OCI-LY7 (cell line): ENCODE results near the gene ALDH1L1. TPM values are rescaled to one million over a fixed set of nuclear protein-coding genes. Genes with fewer than 3 reads are reported as not detected.

ENCODE experiments used
- BruUV-seq: library from RNA; stranded (reverse); fragments of 400-500 nt; replicated peaks from 2 replicates; lab custom pipeline; 2021; lab: Mats Ljungman, UMichigan
- CTCF ChIA-PET: fragments of 300-600 bp; sonication (Branson Sonifier 250); formaldehyde crosslinking; loops from one replicate; lab custom pipeline; 2022; ENCODE audit warnings: antibody characterized with exemption; ENCODE audit not compliant: unreplicated experiment; lab: Charles Lee
- POLR2A ChIA-PET: fragments of 300-600 bp; sonication (Branson Sonifier 250); formaldehyde crosslinking; loops from one replicate; lab custom pipeline; 2022; ENCODE audit warnings: antibody characterized with exemption; lab: Charles Lee
- DNase-seq: peaks from one replicate; pipeline ENCODE4 v3.0.0-alpha.2; 2015; ENCODE audit warnings: low spot score
- H2AFZ ChIP-seq: fragments of 200-600 bp; sonication (generic), shearing (Covaris generic); 2 replicates; pipeline ENCODE4 v1.6.1; 2014; ENCODE audit warnings: mild to moderate bottlenecking, antibody characterized with exemption, low read length, moderate library complexity
- H3K27ac ChIP-seq: fragments of 200-600 bp; sonication (generic); 2 replicates; pipeline ENCODE4 v1.5.1; 2014; ENCODE audit warnings: mixed run types, low read depth, mild to moderate bottlenecking, moderate library complexity, low read length, inconsistent platforms; ENCODE audit not compliant: poor library complexity, severe bottlenecking
- H3K36me3 ChIP-seq: fragments of 200-600 bp; sonication (generic); 2 replicates; pipeline ENCODE4 v1.6.1; 2014; ENCODE audit warnings: mild to moderate bottlenecking, antibody characterized with exemption, low read length, moderate library complexity, mixed read lengths; ENCODE audit not compliant: insufficient read depth
- H3K4me1 ChIP-seq: fragments of 200-600 bp; sonication (generic); 2 replicates; pipeline ENCODE4 v1.5.1; 2014; ENCODE audit warnings: mild to moderate bottlenecking, low read length; ENCODE audit not compliant: insufficient read depth, poor library complexity, severe bottlenecking
- H3K4me2 ChIP-seq: fragments of 200-600 bp; sonication (generic); 2 replicates; pipeline ENCODE4 v1.6.1; 2014; ENCODE audit warnings: mild to moderate bottlenecking, low read length
- H3K4me3 ChIP-seq: fragments of 200-600 bp; sonication (generic); 2 replicates; pipeline ENCODE4 v1.5.1; 2014; ENCODE audit warnings: mild to moderate bottlenecking, low read depth, low read length; ENCODE audit not compliant: poor library complexity, severe bottlenecking
- H3K79me2 ChIP-seq: fragments of 200-600 bp; sonication (generic); 2 replicates; pipeline ENCODE4 v1.6.1; 2016; ENCODE audit warnings: low read depth, mild to moderate bottlenecking, low read length, moderate library complexity, mixed read lengths; ENCODE audit not compliant: insufficient read depth
- H3K9me2 ChIP-seq: fragments of 200-600 bp; sonication (generic); 2 replicates; pipeline ENCODE4 v1.6.1; 2016; ENCODE audit warnings: mild to moderate bottlenecking, low read length, mixed read lengths; ENCODE audit not compliant: insufficient read depth
- H3K9me3 ChIP-seq: fragments of 200-600 bp; sonication (generic); 2 replicates; pipeline ENCODE4 v1.6.1; 2014; ENCODE audit warnings: mild to moderate bottlenecking, mixed run types, low read length, mixed read lengths
- H4K20me1 ChIP-seq: fragments of 200-600 bp; sonication (generic); 2 replicates; pipeline ENCODE4 v1.6.1; 2014; ENCODE audit warnings: mild to moderate bottlenecking, antibody characterized with exemption, low read length, moderate library complexity, mixed read lengths; ENCODE audit not compliant: insufficient read depth
- EZH2phosphoT487 ChIP-seq: fragments of 200-600 bp; sonication (generic); IDR thresholded peaks from 2 replicates; pipeline ENCODE4 v1.6.1; 2018; ENCODE audit warnings: low read depth, borderline replicate concordance, mild to moderate bottlenecking, mixed run types, antibody characterized with exemption, low read length, moderate library complexity, mixed read lengths
- intact Hi-C: fragments of 100-400 bp; cut with micrococcal nuclease; formaldehyde crosslinking; loops from one replicate; pipeline ENCODE4 v1.10.0; 2022; ENCODE audit not compliant: unreplicated experiment
- total RNA-seq, 2 experiments: library from RNA; depleted of rRNA in 1 of 2; stranded (reverse); fragments of >200 nt in 1 of 2; shearing (Covaris generic) in 1 of 2; gene quantifications; 2 replicates each; pipeline ENCODE4 v1.2.3, GENCODE V29; 2014 to 2022
- TF ChIP-seq, protein P1 (sequence below): fragments of 200-600 bp; sonication (generic); conservative IDR thresholded peaks from 2 replicates; pipeline ENCODE4 v1.5.1; 2014; ENCODE audit warnings: mild to moderate bottlenecking, antibody characterized with exemption, low read length, moderate library complexity, mixed read lengths

The ALDH1L1 gene
- total RNA-seq, 2 experiments from 2014 or later, result not detected

DNA sequence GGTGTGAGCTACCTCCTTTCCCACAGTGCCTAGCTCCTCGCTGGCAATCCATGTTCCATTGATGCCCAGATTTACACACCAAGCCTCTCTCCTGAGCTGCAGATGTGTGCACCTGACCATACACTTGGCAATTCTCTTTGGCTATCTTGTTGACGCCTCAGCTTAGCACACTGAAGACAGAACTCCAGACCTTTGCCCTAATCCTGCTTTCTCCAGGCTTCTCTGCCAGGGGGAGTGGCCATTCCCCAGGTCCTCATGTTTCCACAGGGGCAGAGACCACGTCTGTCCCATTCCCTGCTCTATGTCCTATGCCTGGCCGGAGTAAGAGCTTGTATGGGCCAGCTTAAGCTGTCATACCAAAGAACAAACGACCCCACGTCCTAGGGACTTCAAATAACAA lies 30.2 kb upstream of the ALDH1L1 start:
- Histone ChIP-seq H3K36me3 (no peaks in the 10 kb centered on the region), H3K4me3 (no peak overlapping the region), H3K4me2 (no peak overlapping the region), H3K9me2 (no peaks in the 10 kb centered on the region), H4K20me1 (no peaks in the 10 kb centered on the region), H3K27ac (no peak overlapping the region), H3K4me1 (no peaks in the 10 kb centered on the region), H3K9me3 (no peaks in the 10 kb centered on the region), H2AFZ (no peak overlapping the region), H3K79me2 (no peaks in the 10 kb centered on the region)
- TF ChIP-seq EZH2phosphoT487, result no peak
- TF ChIP-seq, protein P1, sequence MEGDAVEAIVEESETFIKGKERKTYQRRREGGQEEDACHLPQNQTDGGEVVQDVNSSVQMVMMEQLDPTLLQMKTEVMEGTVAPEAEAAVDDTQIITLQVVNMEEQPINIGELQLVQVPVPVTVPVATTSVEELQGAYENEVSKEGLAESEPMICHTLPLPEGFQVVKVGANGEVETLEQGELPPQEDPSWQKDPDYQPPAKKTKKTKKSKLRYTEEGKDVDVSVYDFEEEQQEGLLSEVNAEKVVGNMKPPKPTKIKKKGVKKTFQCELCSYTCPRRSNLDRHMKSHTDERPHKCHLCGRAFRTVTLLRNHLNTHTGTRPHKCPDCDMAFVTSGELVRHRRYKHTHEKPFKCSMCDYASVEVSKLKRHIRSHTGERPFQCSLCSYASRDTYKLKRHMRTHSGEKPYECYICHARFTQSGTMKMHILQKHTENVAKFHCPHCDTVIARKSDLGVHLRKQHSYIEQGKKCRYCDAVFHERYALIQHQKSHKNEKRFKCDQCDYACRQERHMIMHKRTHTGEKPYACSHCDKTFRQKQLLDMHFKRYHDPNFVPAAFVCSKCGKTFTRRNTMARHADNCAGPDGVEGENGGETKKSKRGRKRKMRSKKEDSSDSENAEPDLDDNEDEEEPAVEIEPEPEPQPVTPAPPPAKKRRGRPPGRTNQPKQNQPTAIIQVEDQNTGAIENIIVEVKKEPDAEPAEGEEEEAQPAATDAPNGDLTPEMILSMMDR, result no peak
- ChIA-PET POLR2A (interaction anchor here (0.6 kb wide), 1 partner anchor 22 kb away, joined by 3 read pairs; no protein-coding TSS in a partner anchor), CTCF (no interaction called here)
- DNase-seq, result no peak
- intact Hi-C loops, result no loop called here
- no TSS peak for BruUV-seq

DNA sequence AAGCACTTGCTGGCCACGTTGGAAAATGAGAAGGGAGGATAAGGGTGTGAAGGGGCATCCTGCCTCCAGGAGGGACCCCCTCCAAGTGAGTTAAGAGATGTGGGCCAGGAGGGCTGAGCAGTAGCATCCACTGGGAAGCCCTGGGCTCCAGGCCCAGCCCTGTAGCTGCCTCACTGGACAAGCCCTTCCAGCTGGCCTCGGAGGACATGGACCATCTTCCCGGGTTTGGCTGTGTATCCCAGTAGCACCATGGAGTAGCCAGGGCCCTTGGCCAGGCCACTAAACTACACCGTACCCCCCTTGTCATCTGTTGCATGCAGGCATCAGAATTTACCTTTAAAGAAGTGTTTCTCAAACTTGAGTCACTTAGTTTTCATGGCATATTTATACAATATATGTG lies 29.4 kb upstream of the ALDH1L1 start:
- no TSS peak for BruUV-seq
- ChIA-PET POLR2A (interaction anchor here (0.6 kb wide), 1 partner anchor 23 kb away, joined by 3 read pairs; no protein-coding TSS in a partner anchor), CTCF (no interaction called here)

More for the DNA sequence above, 29.4 kb upstream of the ALDH1L1 start:
- Histone ChIP-seq H4K20me1 (no peaks in the 10 kb centered on the region), H2AFZ (no peak overlapping the region), H3K9me2 (no peaks in the 10 kb centered on the region), H3K9me3 (no peaks in the 10 kb centered on the region), H3K4me2 (no peak overlapping the region), H3K36me3 (no peaks in the 10 kb centered on the region), H3K4me1 (no peaks in the 10 kb centered on the region), H3K27ac (no peak overlapping the region), H3K79me2 (no peaks in the 10 kb centered on the region), H3K4me3 (no peak overlapping the region)
- intact Hi-C loops, result no loop called here
- no peak for DNase-seq
- no peak for TF ChIP-seq EZH2phosphoT487
- TF ChIP-seq, protein P1, result no peak
